SK-N-MC (cell line): ENCODE measurements around the gene KCTD19.

Experiments used
- EZH2 ChIP-seq: fragments of 200-600 bp; sonication (generic); IDR thresholded peaks from one replicate; pipeline ENCODE4 v1.6.1; 2017; ENCODE audit warnings: antibody characterized with exemption
- FOXP2 ChIP-seq: optimal IDR thresholded peaks from 2 replicates; pipeline ENCODE3; 2011; ENCODE audit warnings: mild to moderate bottlenecking, moderate library complexity; ENCODE audit not compliant: insufficient read depth; ENCODE audit errors: extremely low read length, control extremely low read depth
- POLR2AphosphoS5 ChIP-seq: IDR thresholded peaks from 2 replicates; pipeline ENCODE4 v1.6.1; 2012; ENCODE audit warnings: mild to moderate bottlenecking, low read depth, low read length, borderline replicate concordance

- TF ChIP-seq POLR2AphosphoS5: no peak
- no peak for TF ChIP-seq EZH2
- no peak for TF ChIP-seq FOXP2
These were observed 21.1 kb downstream of the KCTD19 start for GRCh38 chr16:67305216-67306071.
